GM19372 (cell line): Measurements from ENCODE around the gene TCF19.

Experiments
- ATAC-seq: cut with Tn5 transposase; IDR thresholded peaks from one replicate; pipeline ENCODE4 v1.9.1; 2021; ENCODE audit warnings: mild to moderate bottlenecking, low read depth, moderate library complexity; ENCODE audit not compliant: unreplicated experiment

The TCF19 gene

GRCh38 chr6:31202259-31203166 is 44.1 kb downstream of the TCF19 start:
- ATAC-seq: no peak

GRCh38 chr6:31203345-31203979 is 45.1 kb downstream of the TCF19 start:
- ATAC-seq: peak; percentile 42

- no peak for ATAC-seq
Observed at GRCh38 chr6:31204751-31205145, 46.4 kb downstream of the TCF19 start.

GRCh38 chr6:31205638-31206037 is 47.2 kb downstream of the TCF19 start:
- no peak for ATAC-seq

GRCh38 chr6:31208506-31208905 is 50.1 kb downstream of the TCF19 start:
- ATAC-seq: no peak

- no peak for ATAC-seq
Observed at GRCh38 chr6:31209137-31209536, 50.7 kb downstream of the TCF19 start.

GRCh38 chr6:31210123-31210522 is 51.7 kb downstream of the TCF19 start:
- ATAC-seq: no peak

- ATAC-seq: no peak
Observed at GRCh38 chr6:31210741-31211532, 52.5 kb downstream of the TCF19 start.
